Activated CD8-positive, alpha-beta T cell treated with anti-CD3 and anti-CD28 coated beads, Interleukin-2, amount 10 ng/mL, durations not matched to agents 7 days and 5 days (primary cell): ENCODE data around the gene GAS7. TPM values are rescaled to one million over a fixed set of nuclear protein-coding genes. Genes with fewer than 3 reads are reported as not detected.

Experiments
- ATAC-seq: fragments of 150-1000 bp; cut with Tn5 transposase; one replicate; pipeline ENCODE4 v1.10.0; 2021; ENCODE audit warnings: moderate library complexity
- CTCF ChIA-PET: fragments of 350-600 bp; sonication (Branson Sonifier 250); formaldehyde crosslinking; loops from one replicate; lab custom pipeline; 2021; ENCODE audit warnings: antibody characterized with exemption; lab: Charles Lee
- POLR2A ChIA-PET: fragments of 350-600 bp; sonication (Branson Sonifier 250); formaldehyde crosslinking; loops from one replicate; lab custom pipeline; 2021; ENCODE audit warnings: antibody characterized with exemption; lab: Charles Lee
- DNase-seq: peaks from one replicate; pipeline ENCODE4 v3.0.0-alpha.2; 2020
- H3K27ac Mint-ChIP-seq: one replicate; pipeline ENCODE4 v1.8.0; 2021; ENCODE audit warnings: mild to moderate bottlenecking, mixed read lengths
- H3K27me3 Mint-ChIP-seq: one replicate; pipeline ENCODE4 v1.8.0; 2021; ENCODE audit warnings: low read depth, mixed read lengths
- H3K36me3 Mint-ChIP-seq: one replicate; pipeline ENCODE4 v1.8.0; 2021; ENCODE audit warnings: low read depth, mixed read lengths
- H3K4me1 Mint-ChIP-seq: one replicate; pipeline ENCODE4 v1.8.0; 2021; ENCODE audit warnings: low read depth, mixed read lengths
- H3K4me3 Mint-ChIP-seq: one replicate; pipeline ENCODE4 v1.8.0; 2021; ENCODE audit warnings: mild to moderate bottlenecking, mixed read lengths
- H3K9me3 Mint-ChIP-seq: one replicate; pipeline ENCODE4 v1.8.0; 2022; ENCODE audit warnings: mixed read lengths; ENCODE audit not compliant: insufficient read depth
- total RNA-seq, 2 experiments: library from RNA; stranded (reverse); gene quantifications; one replicate each; pipeline ENCODE4 v1.2.3, GENCODE V29; 2021

Gene GAS7
- total RNA-seq, 2 experiments from 2014 or later: 0.61 to 1.6 TPM

DNA sequence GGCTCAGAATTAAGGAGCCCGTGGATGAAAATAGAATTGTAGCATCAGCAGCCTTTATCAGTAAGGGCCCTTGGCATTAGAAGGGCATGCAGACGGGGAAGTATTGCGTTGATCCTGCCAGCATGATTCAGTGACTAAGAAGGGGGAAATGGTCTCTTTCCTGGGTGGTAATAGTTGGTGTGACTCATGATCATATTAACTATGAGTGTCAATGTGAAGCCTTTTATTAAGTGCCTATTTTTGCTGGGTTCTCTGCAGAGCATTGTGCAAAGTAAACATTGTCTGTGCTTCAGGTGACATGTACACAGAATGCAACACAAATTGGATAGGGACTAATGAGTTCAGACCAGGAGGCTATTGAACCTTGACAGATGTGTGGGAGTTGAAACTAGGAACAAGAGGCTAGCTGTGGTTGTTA, 317.8 kb downstream of the GAS7 start:
- ATAC-seq (no peak), DNase-seq (no peak)
- H3K4me3 Mint-ChIP-seq: no peak overlapping the region
- peaks cover 15% of the 10 kb centered on the region for H3K9me3 Mint-ChIP-seq
- no peak overlapping the region for H3K27ac Mint-ChIP-seq
- no peaks in the 10 kb centered on the region for H3K4me1 Mint-ChIP-seq
- ChIA-PET CTCF (no interaction called here), POLR2A (no interaction called here)
- no peaks in the 10 kb centered on the region for H3K36me3 Mint-ChIP-seq
- H3K27me3 Mint-ChIP-seq: no peaks in the 10 kb centered on the region

DNA sequence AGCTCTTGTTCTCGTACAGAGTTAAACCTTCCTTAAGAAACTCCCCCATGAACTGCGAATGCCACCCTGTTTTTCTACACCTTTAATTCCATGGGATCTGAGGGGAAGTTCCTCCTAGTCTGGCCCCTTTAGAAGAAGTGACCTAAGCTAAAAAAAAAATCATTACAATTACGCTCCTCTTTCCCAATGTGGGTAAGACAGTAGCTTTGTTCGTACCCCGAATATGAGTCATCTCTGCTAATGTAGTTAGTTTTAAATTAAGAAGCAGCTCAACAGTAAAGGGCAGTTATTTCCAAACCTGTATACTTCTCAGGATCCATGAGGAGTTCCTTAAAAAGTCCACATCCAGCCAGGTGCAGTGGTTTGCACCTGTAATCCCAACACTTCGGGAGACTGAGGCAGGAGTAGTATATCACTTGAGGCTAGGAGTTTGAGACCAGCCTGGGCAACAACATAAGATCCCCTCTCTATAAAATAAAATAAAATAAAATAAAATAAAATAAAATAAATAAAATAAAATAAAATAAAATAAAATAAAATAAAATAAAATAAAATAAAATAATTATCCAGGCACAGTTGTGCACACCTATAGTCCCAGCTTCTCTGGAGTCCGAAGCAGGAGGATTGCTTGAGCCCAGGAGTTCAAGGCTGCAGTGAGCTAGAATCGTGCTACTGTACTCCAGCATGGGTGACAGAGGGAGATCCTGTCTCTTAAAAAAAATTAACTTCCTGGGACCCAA, 319.4 kb downstream of the GAS7 start:
- Mint-ChIP-seq H3K9me3 (peaks cover 15% of the 10 kb centered on the region), H3K27ac (no peak overlapping the region), H3K4me1 (no peaks in the 10 kb centered on the region), H3K4me3 (no peak overlapping the region), H3K36me3 (no peaks in the 10 kb centered on the region), H3K27me3 (no peaks in the 10 kb centered on the region)
- ATAC-seq (no peak), DNase-seq (no peak)
- POLR2A ChIA-PET: no interaction called here
- CTCF ChIA-PET: no interaction called here

- ChIA-PET CTCF (no interaction called here), POLR2A (no interaction called here)
- H3K4me3 Mint-ChIP-seq: no peak overlapping the region
- ATAC-seq (no peak), DNase-seq (no peak)
- peaks cover 13% of the 10 kb centered on the region for H3K9me3 Mint-ChIP-seq
- H3K36me3 Mint-ChIP-seq: no peaks in the 10 kb centered on the region
- no peak overlapping the region for H3K27ac Mint-ChIP-seq
- H3K4me1 Mint-ChIP-seq: no peaks in the 10 kb centered on the region
- no peaks in the 10 kb centered on the region for H3K27me3 Mint-ChIP-seq
These were observed 320.1 kb downstream of the GAS7 start for GRCh38 chr17:9878356-9878755.

DNA sequence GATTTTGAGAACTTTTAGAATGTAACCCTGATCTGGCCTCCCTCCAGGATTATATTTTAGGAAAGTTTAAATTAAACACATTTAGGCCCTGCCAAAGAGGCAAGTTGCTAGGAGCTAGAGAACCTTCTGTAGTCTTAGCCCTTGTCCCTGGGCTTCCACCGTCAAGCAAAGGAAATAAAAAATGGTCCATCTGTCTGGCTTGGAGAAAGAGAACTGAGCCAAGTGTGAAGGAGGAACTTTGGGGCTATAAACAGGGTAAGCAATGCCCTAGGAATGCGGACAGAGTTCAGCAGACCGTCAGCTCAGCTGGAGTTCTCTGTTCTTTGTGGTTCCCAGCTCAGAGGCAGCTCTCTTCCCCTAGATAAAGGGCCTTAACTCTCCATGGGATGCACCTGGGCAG, 323.0 kb downstream of the GAS7 start:
- Mint-ChIP-seq H3K27ac (no peak overlapping the region), H3K27me3 (no peaks in the 10 kb centered on the region), H3K4me3 (no peak overlapping the region), H3K4me1 (no peaks in the 10 kb centered on the region), H3K9me3 (no peaks in the 10 kb centered on the region), H3K36me3 (no peaks in the 10 kb centered on the region)
- DNase-seq: no peak
- ATAC-seq: no peak
- ChIA-PET POLR2A (no interaction called here), CTCF (no interaction called here)

DNA sequence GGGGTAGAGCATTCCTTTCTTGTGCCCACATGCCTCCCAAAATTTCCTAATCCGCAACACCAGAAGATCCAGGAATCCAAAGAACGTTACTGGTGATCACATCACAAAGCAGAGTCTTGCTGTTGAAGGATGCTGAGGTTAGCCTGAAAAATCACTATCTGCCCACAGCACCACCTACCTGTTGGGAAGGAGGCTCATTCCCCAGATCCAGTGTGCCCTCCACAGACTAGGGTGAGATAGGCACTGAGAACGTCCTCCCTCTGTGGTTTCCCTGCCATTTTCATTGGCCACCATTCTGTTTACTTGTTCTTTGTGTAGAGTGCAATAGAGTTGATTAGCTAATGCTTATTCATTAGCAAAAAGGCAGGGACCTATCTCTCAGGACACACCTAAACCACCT, 323.7 kb downstream of the GAS7 start:
- Mint-ChIP-seq H3K27me3 (no peaks in the 10 kb centered on the region), H3K36me3 (no peaks in the 10 kb centered on the region), H3K4me3 (no peak overlapping the region), H3K4me1 (no peaks in the 10 kb centered on the region), H3K27ac (no peak overlapping the region), H3K9me3 (no peaks in the 10 kb centered on the region)
- ChIA-PET POLR2A (no interaction called here), CTCF (no interaction called here)
- DNase-seq (no peak), ATAC-seq (no peak)

DNA sequence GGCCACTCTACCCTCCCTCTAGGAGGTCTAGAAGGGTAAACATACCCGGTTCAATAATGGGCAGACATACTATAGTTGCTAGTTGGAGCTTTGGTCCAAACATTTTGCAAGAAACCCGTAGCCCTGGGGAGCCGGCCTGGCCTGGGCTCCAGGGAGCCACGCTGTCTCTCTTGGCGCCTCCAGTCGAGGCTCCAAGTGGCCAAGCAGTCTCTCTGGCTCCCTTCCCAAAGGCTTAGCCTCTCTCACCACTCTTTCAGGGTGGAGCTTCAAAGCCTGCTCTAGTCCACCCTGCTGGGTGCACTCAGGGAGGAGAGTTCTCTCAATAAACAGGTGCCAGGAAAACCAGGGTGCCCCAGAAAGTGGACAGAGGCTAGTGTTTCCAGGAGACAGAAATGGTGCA, 325.6 kb downstream of the GAS7 start:
- no peak overlapping the region for H3K4me3 Mint-ChIP-seq
- no peaks in the 10 kb centered on the region for H3K4me1 Mint-ChIP-seq
- no peaks in the 10 kb centered on the region for H3K9me3 Mint-ChIP-seq
- CTCF ChIA-PET: no interaction called here
- ATAC-seq (no peak), DNase-seq (no peak)
- POLR2A ChIA-PET: no interaction called here
- H3K27ac Mint-ChIP-seq: no peak overlapping the region
- no peaks in the 10 kb centered on the region for H3K36me3 Mint-ChIP-seq
- no peaks in the 10 kb centered on the region for H3K27me3 Mint-ChIP-seq

DNA sequence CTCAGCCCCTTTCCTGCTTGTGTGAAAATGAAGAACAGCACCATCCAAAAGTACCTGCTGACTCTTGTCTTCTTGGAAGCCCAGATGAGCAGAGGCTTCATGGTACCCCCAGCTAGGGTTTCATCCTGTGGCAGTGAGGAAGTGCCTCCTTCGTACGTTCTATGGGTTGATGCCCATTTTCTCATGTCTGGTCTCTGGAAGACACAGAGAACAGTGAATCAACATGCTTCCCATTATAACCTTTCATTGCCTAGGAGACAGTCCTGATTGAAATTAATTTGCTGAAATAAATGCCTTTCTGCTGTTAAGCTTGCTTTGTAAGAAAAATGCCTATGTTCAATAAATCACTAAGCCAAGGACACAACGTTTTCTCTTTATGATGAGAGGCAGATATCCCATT, 329.9 kb downstream of the GAS7 start:
- Mint-ChIP-seq H3K27ac (no peak overlapping the region), H3K4me3 (no peak overlapping the region), H3K9me3 (no peaks in the 10 kb centered on the region), H3K27me3 (no peaks in the 10 kb centered on the region), H3K4me1 (no peaks in the 10 kb centered on the region), H3K36me3 (no peaks in the 10 kb centered on the region)
- POLR2A ChIA-PET: no interaction called here
- DNase-seq (no peak), ATAC-seq (no peak)
- CTCF ChIA-PET: no interaction called here

- ChIA-PET POLR2A (no interaction called here), CTCF (no interaction called here)
- H3K4me3 Mint-ChIP-seq: no peak overlapping the region
- ATAC-seq (no peak), DNase-seq (no peak)
- no peaks in the 10 kb centered on the region for H3K9me3 Mint-ChIP-seq
- no peaks in the 10 kb centered on the region for H3K27me3 Mint-ChIP-seq
- no peaks in the 10 kb centered on the region for H3K36me3 Mint-ChIP-seq
- H3K27ac Mint-ChIP-seq: no peak overlapping the region
- H3K4me1 Mint-ChIP-seq: no peaks in the 10 kb centered on the region
These were observed 332.8 kb downstream of the GAS7 start for GRCh38 chr17:9865586-9865985.

- H3K36me3 Mint-ChIP-seq: no peaks in the 10 kb centered on the region
- no peak for DNase-seq
- no peak overlapping the region for H3K27ac Mint-ChIP-seq
- no peaks in the 10 kb centered on the region for H3K27me3 Mint-ChIP-seq
- ChIA-PET CTCF (no interaction called here), POLR2A (no interaction called here)
- no peak overlapping the region for H3K4me3 Mint-ChIP-seq
- peaks cover 12% of the 10 kb centered on the region for H3K9me3 Mint-ChIP-seq
- ATAC-seq: no peak
- no peaks in the 10 kb centered on the region for H3K4me1 Mint-ChIP-seq
These were observed 335.5 kb downstream of the GAS7 start for GRCh38 chr17:9862949-9863348.

GRCh38 chr17:9862220-9862619, 336.2 kb downstream of the GAS7 start:
- no peaks in the 10 kb centered on the region for H3K27me3 Mint-ChIP-seq
- ATAC-seq (no peak), DNase-seq (no peak)
- POLR2A ChIA-PET: no interaction called here
- no peak overlapping the region for H3K27ac Mint-ChIP-seq
- peaks cover 12% of the 10 kb centered on the region for H3K9me3 Mint-ChIP-seq
- no peak overlapping the region for H3K4me3 Mint-ChIP-seq
- no peaks in the 10 kb centered on the region for H3K36me3 Mint-ChIP-seq
- H3K4me1 Mint-ChIP-seq: no peaks in the 10 kb centered on the region
- CTCF ChIA-PET: no interaction called here

DNA sequence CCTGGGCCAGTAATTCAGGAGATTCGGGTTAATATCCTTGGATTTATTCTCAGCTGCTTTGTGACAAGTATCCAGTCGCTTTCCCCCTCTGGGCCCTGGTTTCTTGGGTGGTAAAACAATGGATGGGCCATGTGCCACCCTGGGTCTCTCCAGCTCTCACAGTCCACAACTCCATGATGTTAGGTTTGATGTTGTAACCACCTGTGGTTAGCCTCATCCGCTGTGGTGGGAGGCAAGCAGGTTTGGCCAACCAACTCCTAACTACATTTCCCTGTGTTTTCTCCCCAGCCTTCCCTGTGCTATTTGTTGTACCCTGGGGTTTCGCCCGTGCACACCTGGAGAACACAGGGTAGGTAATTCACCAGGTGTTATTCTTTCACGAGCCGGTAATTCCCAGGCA, 337.6 kb downstream of the GAS7 start:
- Mint-ChIP-seq H3K36me3 (no peaks in the 10 kb centered on the region), H3K4me1 (no peaks in the 10 kb centered on the region), H3K27me3 (no peaks in the 10 kb centered on the region), H3K27ac (no peak overlapping the region), H3K9me3 (peaks cover 12% of the 10 kb centered on the region), H3K4me3 (no peak overlapping the region)
- CTCF ChIA-PET: no interaction called here
- POLR2A ChIA-PET: no interaction called here
- ATAC-seq (no peak), DNase-seq (no peak)
